CD14-positive monocyte (primary cell): Measurements from ENCODE around the gene TSHZ1. TPM values are rescaled to one million over a fixed set of nuclear protein-coding genes. Genes with fewer than 3 reads are reported as not detected.

Experiments used
- DNase-seq, 3 donors: peaks; one replicate each; pipeline ENCODE4 v3.0.0-alpha.2; 2011 to 2022
- H2AFZ ChIP-seq: 2 replicates; pipeline ENCODE4 v1.6.0; 2012; ENCODE audit warnings: mild to moderate bottlenecking, low read depth, low read length, inconsistent platforms; ENCODE audit not compliant: insufficient read depth, poor library complexity, severe bottlenecking
- H3K27ac ChIP-seq, 2 donors: 1 replicate in 1 of 2; 2 replicates in 1 of 2; pipeline ENCODE4 v1.5.1; 2012 to 2013; ENCODE audit warnings: low read length in 2 of 2, control low read depth in 1 of 2, inconsistent platforms in 1 of 2, low read depth in 1 of 2, mild to moderate bottlenecking in 1 of 2
- H3K27me3 ChIP-seq, 2 donors: one replicate each; pipeline versions ENCODE4 v1.6.0 to v1.6.1; 2011 to 2013; ENCODE audit warnings: low read length in 2 of 2; ENCODE audit not compliant: control insufficient read depth in 2 of 2, insufficient read depth in 2 of 2
- H3K36me3 ChIP-seq, 2 donors: replicated peaks in 1 of 2; 1 replicate in 1 of 2; 2 replicates in 1 of 2; pipeline versions ENCODE4 v1.5.1 to v1.6.1; 2012 to 2013; ENCODE audit warnings: low read length in 2 of 2, control low read depth in 1 of 2, inconsistent platforms in 1 of 2, mild to moderate bottlenecking in 1 of 2; ENCODE audit not compliant: insufficient read depth in 2 of 2, control insufficient read depth in 1 of 2
- H3K4me1 ChIP-seq, 2 donors: 1 replicate in 1 of 2; 2 replicates in 1 of 2; pipeline versions ENCODE4 v1.5.1 to v1.6.1; 2012 to 2013; ENCODE audit warnings: low read length in 2 of 2, control low read depth in 1 of 2, inconsistent platforms in 1 of 2, mild to moderate bottlenecking in 1 of 2, moderate library complexity in 1 of 2; ENCODE audit not compliant: insufficient read depth in 2 of 2, control insufficient read depth in 1 of 2
- H3K4me2 ChIP-seq: replicated peaks from 2 replicates; pipeline ENCODE3; 2012; ENCODE audit warnings: low read length, moderate library complexity, mild to moderate bottlenecking; ENCODE audit not compliant: poor library complexity, severe bottlenecking; ENCODE audit errors: extremely low read depth
- H3K4me3 ChIP-seq, 3 experiments: fragments of 200-600 bp in 1 of 3; sonication (generic) in 1 of 3; replicated peaks in 1 of 3; 1 replicate in 2 of 3; 2 replicates in 1 of 3; pipeline ENCODE4 v1.5.1; 2011 to 2013; ENCODE audit warnings: low read length in 3 of 3, mild to moderate bottlenecking in 3 of 3, control low read depth in 2 of 3, low read depth in 2 of 3, inconsistent platforms in 1 of 3, moderate library complexity in 1 of 3
- H3K79me2 ChIP-seq: 2 replicates; pipeline ENCODE4 v1.6.0; 2012; ENCODE audit warnings: mild to moderate bottlenecking, control low read depth, inconsistent platforms, low read length, moderate library complexity; ENCODE audit not compliant: insufficient read depth
- H3K9ac ChIP-seq: 2 replicates; pipeline ENCODE4 v1.6.0; 2017; ENCODE audit warnings: low read length, mild to moderate bottlenecking; ENCODE audit not compliant: insufficient read depth, poor library complexity, severe bottlenecking
- H3K9me3 ChIP-seq, 2 donors: replicated peaks in 1 of 2; 1 replicate in 1 of 2; 2 replicates in 1 of 2; pipeline versions ENCODE4 v1.5.1 to v1.6.1; 2012 to 2013; ENCODE audit warnings: low read length in 2 of 2, control low read depth in 1 of 2; ENCODE audit not compliant: control insufficient read depth in 1 of 2, insufficient read depth in 1 of 2
- H4K20me1 ChIP-seq: 2 replicates; pipeline ENCODE4 v1.6.0; 2012; ENCODE audit warnings: mild to moderate bottlenecking, low read length, control low read depth, moderate library complexity; ENCODE audit not compliant: insufficient read depth
- H3K27ac Mint-ChIP-seq, 7 donors: one replicate each; pipeline ENCODE4 v1.8.0; 2020; ENCODE audit warnings: mild to moderate bottlenecking in 7 of 7, mixed read lengths in 7 of 7, moderate library complexity in 6 of 7, inconsistent platforms in 2 of 7
- H3K27me3 Mint-ChIP-seq, 3 donors: one replicate each; pipeline ENCODE4 v1.8.0; 2021 to 2022; ENCODE audit warnings: low read depth in 3 of 3, mild to moderate bottlenecking in 3 of 3, mixed read lengths in 3 of 3, moderate library complexity in 3 of 3, inconsistent platforms in 1 of 3
- H3K36me3 Mint-ChIP-seq, 2 donors: one replicate each; pipeline ENCODE4 v1.8.0; 2020; ENCODE audit warnings: mixed read lengths in 2 of 2, inconsistent platforms in 1 of 2, mild to moderate bottlenecking in 1 of 2
- H3K4me1 Mint-ChIP-seq: one replicate; pipeline ENCODE4 v1.8.0; 2020; ENCODE audit warnings: mild to moderate bottlenecking, mixed read lengths
- H3K4me3 Mint-ChIP-seq, 2 donors: one replicate each; pipeline ENCODE4 v1.8.0; 2020; ENCODE audit warnings: mild to moderate bottlenecking in 2 of 2, mixed read lengths in 2 of 2, moderate library complexity in 1 of 2
- H3K9me3 Mint-ChIP-seq, 7 donors: one replicate each; pipeline ENCODE4 v1.8.0; 2020 to 2022; ENCODE audit warnings: mixed read lengths in 7 of 7, mild to moderate bottlenecking in 6 of 7, moderate library complexity in 6 of 7, inconsistent platforms in 2 of 7
- CTCF ChIP-seq: fragments of 200-600 bp; IDR thresholded peaks from one replicate; pipeline ENCODE4 v1.8.0; 2022; ENCODE audit warnings: antibody characterized with exemption, mild to moderate bottlenecking
- WGBS: methylation state at CpG from one replicate; pipeline ENCODE4 v1.1.5; 2013; ENCODE audit warnings: missing lambda C conversion rate; ENCODE audit not compliant: insufficient coverage; 5-methylcytosine and 5-hydroxymethylcytosine counted together
- intact Hi-C, 2 donors: fragments of 100-400 bp; cut with micrococcal nuclease; formaldehyde crosslinking; loops; one replicate each; pipeline versions ENCODE4 v1.15.0 to v1.15.1; 2023
- polyA plus RNA-seq, 3 donors: library from polyadenylated mRNA; depleted of rRNA in 1 of 3; unstranded in 2 of 3; stranded (reverse) in 1 of 3; fragments of 300-500 nt in 2 of 3; fragments of >200 nt in 1 of 3; fragmentation: Illumina TruSeq in 2 of 3; gene quantifications; 1 replicate in 2 of 3; 2 replicates in 1 of 3; pipeline ENCODE4 v1.2.3, GENCODE V29; 2012 to 2021

The TSHZ1 gene
- polyA plus RNA-seq, 3 donors: 0.76 to 3.3 (median 1.4) TPM

GRCh38 chr18:75201282-75202270 lies 9.0 kb upstream of the TSHZ1 start:
- Mint-ChIP-seq H3K27ac (peak overlapping the region in 2 of 7 donors; percentile 14 to 27), H3K9me3 (peaks cover 0 to 1% (median 0%) of the 10 kb centered on the region in 7 donors), H3K36me3 (peaks cover 45 to 55% of the 10 kb centered on the region in 2 donors), H3K27me3 (peaks cover 2 to 30% (median 18%) of the 10 kb centered on the region in 3 donors), H3K4me3 (no peak overlapping the region), H3K4me1 (peaks cover 21% of the 10 kb centered on the region)
- Histone ChIP-seq H3K79me2 (peaks cover 44% of the 10 kb centered on the region), H3K27ac (no peak overlapping the region), H3K9ac (no peak overlapping the region), H2AFZ (no peak overlapping the region), H4K20me1 (peaks cover 88% of the 10 kb centered on the region), H3K4me1 (peaks cover 21 to 28% of the 10 kb centered on the region in 2 donors), H3K27me3 (peaks cover 16 to 29% of the 10 kb centered on the region in 2 donors), H3K9me3 (no peaks in the 10 kb centered on the region), H3K4me2 (no peak overlapping the region), H3K36me3 (peaks cover 22 to 31% of the 10 kb centered on the region in 2 donors), H3K4me3 (no peak overlapping the region)
- intact Hi-C loops: loop anchor here (10.0 kb wide), 2 partner anchors 127 to 137 kb away; no protein-coding TSS in a partner anchor
- no peak for TF ChIP-seq CTCF
- DNase-seq: no peak
- 95% methylated on average over 14 of the region's 18 CpGs for WGBS

DNA sequence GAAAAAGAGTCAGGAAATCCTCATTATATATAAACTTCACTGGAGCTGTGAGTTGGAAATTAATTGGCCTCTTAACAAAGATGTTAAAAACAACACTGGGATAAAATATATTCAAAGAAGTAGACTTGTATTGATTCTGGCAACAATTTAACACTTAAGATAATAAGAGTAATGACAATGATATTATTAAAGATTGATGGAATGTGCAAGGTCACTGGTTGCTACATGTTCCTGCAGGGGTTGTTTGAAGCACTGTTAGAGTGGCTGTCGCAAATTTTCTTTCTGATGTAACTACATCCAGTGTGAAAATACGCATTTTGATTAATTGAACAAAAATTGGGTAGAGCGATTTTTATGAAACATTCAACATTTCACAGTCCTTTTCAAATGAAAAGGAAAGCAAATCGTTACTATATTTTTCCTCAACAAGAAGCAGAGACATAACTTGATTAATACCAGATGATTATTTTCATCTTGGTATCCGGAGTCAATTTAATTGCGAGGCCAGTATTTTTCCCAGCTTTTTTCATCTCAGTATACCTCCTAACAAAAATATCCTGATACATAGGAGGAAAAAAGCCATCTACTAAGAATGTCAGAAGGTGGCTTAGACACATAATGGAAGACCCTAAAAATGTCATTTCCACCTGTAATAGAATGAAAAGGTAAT lies 7.8 kb upstream of the TSHZ1 start:
- WGBS: no CpG with 5 or more reads among the region's 6 CpGs
- DNase-seq: no peak
- Mint-ChIP-seq H3K27me3 (peaks cover 2 to 38% (median 23%) of the 10 kb centered on the region in 3 donors), H3K4me3 (no peak overlapping the region), H3K9me3 (peaks cover 0 to 1% (median 0%) of the 10 kb centered on the region in 7 donors), H3K36me3 (peaks cover 43 to 58% of the 10 kb centered on the region in 2 donors), H3K4me1 (peaks cover 33% of the 10 kb centered on the region), H3K27ac (peak overlapping the region in 1 of 7 donors; percentile 63)
- Histone ChIP-seq H3K27me3 (peaks cover 16 to 37% of the 10 kb centered on the region in 2 donors), H4K20me1 (peaks cover 98% of the 10 kb centered on the region), H3K36me3 (peaks cover 22 to 31% of the 10 kb centered on the region in 2 donors), H3K4me3 (no peak overlapping the region), H2AFZ (no peak overlapping the region), H3K9ac (no peak overlapping the region), H3K27ac (no peak overlapping the region), H3K4me1 (peaks cover 33 to 41% of the 10 kb centered on the region in 2 donors), H3K79me2 (peaks cover 57% of the 10 kb centered on the region), H3K9me3 (no peaks in the 10 kb centered on the region), H3K4me2 (no peak overlapping the region)
- no peak for TF ChIP-seq CTCF
- intact Hi-C loops: loop anchor here (10.0 kb wide), 2 partner anchors 128 to 138 kb away; no protein-coding TSS in a partner anchor
